GM10847 (cell line): ENCODE results near the gene DRAXIN.

Experiments used
- POLR2A ChIP-seq: IDR thresholded peaks from 2 replicates; pipeline ENCODE4 v1.6.1; 2011; ENCODE audit not compliant: insufficient read length; ENCODE audit errors: extremely low read depth

DRAXIN gene

DNA sequence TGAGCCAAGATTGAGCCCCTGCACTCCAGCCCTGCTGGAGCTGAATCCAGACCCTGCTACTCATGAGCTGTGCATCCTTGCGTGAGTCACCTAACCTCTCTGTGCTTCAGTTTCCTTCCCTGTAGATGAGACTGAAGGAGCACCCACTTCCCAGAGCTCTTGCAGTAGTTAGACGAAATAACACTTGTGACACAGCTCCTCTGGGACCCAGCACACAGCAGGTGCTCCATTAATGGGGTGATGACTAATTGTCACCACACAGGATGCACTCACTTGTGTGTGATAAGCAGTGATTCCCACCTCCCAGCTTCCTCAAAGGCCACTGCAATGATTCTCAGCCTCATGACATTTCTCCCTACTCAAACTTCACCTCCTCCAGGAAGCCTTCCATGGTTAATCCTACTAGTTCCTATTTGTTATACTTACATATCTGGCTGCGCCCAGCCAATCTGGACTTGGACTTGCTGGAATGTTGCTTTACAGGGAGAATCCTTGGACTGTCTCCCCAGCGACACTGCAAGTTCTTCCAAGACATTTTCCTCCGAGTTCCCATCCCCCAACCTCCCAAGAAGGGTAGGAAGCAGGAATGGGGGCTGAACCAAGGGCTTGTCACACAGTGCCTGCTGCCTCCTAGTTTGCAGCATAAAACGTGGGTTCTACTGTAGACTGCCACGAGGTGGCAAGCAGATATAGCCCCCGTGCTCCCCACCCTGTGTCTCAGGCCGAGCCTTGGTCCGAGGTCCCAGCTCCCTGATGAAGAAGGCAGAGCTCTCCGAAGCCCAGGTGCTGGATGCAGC, 17.2 kb downstream of the DRAXIN start:
- TF ChIP-seq POLR2A, result no peak

DNA sequence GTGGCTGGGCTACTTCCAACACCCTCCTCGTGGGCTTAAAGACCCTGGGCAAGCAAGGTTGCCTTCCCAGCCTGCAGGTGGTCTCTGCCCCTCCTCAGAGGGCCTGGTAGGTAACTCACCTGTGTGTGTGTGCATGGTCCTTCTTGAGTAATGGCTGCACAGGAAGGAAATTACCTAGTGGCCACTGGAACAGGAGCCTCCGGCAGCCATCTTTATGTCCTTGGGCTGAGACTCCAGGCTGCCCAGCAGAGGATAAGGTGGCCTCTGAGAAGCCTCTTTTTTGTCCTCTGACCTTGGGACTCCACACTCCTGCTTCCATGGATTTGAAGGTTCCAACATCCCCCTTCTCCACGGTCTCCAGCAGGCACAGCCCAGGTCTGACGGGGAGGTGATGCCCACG, 20.0 kb downstream of the DRAXIN start:
- TF ChIP-seq POLR2A, result no peak

DNA sequence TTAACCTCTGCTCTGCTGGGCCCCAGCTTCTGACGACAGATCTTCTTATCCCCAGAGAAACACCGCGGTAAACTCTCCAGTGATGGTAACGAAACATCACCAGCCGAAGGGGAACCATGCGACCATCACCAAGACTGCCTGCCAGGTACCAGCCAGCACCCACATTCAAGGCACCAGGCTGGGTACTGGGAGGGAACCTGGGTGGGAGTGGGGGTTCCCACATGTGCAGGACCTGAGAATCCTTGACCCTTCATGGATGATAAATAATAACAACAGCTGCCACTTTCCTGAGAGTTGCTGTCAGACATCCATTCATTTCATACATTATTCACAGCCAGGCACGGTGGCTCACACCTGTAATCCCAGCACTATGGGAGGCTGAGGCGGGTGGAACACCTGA, 20.8 kb downstream of the DRAXIN start:
- no peak for TF ChIP-seq POLR2A

DNA sequence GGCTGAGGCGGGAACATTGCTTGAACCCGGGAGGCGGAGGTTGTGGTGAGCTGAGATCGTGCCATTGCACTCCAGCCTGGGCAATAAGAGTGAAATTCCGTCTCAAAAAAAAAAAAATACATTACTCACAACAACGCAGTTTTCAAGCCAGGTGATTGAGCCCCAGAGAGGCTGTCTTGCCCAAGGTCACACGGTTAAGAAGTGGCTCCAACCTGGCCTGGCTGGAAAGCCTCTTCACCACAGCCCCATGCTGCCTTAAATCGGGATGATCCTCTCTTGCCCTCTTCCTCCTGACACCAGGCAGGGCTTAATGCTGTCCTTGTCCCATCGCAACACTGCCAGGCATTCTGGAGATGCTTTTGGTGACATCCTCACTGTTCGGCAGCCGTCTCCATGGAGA, 21.6 kb downstream of the DRAXIN start:
- TF ChIP-seq POLR2A, result no peak

DNA sequence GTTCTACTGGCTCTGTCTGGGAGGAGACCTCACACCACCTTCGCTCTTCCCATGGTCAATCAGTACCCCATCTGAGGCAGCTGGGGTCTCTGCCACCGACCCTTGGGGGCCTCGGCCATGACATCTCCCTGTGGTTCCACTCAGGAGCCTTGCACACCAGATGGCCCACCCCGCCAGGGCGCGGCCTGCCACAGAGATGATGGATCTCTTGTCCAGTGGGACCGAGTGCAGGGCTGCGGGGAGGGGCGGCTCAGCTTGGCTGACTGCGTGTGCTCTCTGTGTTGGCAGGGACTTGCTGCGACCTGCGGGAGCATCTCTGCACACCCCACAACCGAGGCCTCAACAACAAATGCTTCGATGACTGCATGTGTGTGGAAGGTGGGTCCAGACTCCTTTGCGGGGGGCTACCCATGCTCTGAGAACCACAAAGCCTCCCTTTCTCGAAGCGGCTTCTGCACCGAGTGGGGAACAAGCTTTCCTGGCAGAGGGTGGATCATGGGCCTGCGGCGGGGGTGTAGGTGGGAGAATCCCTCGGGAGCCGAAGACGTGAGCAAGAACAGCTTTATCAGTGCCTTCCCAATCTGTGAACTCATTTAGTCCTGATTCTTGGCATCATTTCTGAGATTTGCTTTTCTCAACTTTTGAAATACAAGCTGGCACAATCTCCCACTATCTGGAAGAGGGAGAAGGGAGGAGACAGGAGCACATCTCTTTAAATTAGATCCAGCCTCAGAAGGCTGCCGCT, 23.5 kb downstream of the DRAXIN start:
- TF ChIP-seq POLR2A, result no peak

DNA sequence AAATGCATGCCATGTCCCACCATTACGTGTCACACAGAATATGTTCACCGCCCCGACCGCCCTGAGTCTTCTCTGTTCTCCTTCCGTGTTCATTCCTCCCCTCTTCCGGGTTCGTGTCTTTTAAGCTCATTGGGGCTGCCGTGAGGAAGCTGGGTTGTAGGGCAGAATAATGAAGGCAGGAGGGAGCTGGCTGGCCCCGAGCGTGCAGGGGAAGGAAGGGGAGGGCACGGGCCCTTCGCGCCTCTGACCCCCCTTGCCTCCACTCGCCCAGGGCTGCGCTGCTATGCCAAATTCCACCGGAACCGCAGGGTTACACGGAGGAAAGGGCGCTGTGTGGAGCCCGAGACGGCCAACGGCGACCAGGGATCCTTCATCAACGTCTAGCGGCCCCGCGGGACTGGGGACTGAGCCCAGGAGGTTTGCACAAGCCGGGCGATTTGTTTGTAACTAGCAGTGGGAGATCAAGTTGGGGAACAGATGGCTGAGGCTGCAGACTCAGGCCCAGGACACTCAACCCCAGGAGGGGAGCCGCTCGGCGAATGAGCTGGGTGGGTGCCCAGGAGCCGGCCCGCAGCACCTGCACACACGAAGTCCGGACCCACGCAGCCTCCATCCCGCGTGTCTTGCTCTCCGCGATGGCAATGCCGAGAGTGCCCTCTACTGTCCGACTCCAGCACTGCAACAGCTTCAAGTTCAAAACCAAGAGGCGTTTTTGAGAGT, 28.0 kb downstream of the DRAXIN start:
- no peak for TF ChIP-seq POLR2A

DNA sequence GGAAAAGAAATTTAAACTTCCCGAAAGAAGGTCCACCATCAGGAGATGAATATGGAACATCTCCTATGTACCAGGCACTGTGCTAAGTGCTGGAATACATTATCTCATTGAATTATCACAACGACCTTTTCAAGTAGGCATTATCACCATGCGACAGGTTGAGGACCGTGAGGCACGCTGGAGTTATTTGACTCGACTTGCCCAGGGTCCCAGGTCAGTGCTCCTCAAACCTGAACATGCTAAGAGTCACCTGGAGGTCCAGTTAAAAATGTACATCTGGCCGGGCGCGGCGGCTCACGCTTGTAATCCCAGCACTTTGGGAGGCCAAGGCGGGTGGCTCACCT, 28.5 kb downstream of the DRAXIN start:
- TF ChIP-seq POLR2A, result no peak

DNA sequence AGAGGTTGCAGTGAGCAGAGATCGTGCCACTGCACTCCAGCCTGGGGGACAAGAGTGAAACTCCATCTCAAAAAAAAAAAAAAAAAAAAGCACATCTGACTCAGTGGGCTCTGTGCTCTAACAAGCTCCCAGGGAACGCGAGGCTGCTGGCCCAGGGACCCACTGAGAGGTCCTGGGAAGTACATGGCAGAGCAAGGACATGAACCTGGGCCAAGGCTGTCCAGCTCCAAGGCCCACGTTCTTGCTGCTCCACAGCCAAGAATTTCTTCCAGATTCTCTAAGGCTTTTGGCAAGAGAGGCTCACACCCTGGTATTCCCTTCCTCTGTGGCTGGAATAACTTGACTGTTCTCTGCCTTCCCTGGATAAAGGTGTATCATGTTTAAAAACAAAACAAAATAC, 29.0 kb downstream of the DRAXIN start:
- TF ChIP-seq POLR2A, result no peak

DNA sequence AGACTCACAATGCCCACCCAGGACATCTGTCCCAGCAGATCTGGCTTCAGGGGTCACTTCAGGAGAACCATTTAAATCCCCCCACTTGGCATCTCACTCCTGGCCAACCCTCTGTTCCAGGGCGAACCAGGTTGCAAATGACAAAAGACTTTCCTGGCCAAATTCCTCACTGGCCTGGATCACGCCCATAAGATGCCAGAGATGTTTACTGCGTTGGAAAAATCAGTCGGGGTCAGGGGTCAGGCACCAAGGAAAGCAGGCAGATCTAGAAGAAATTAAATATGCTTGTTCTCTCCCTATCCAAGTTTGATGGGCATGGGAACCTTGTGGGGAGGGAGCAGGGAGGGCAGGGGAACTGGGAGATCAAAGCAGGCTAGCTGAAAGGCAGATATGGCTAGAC, 29.8 kb downstream of the DRAXIN start:
- no peak for TF ChIP-seq POLR2A

DNA sequence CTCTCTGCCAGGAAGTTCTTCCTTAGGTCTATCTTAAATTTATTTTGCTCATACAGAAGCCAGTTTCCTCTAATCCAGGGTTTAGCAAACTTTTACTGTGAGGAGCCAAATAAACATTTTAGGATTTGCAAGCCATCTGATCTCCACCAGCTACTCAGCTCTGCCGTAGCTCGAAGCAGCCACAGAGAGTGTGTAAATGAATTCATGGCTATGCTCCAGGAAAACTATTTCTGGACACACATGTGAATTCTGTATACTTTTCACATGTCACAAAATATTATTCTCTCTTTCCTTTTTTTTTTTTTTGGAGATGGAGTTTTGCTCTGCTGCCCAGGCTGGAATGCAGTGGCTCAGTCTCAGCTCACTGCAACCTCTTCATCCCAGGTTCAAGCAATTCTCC, 31.0 kb downstream of the DRAXIN start:
- no peak for TF ChIP-seq POLR2A

DNA sequence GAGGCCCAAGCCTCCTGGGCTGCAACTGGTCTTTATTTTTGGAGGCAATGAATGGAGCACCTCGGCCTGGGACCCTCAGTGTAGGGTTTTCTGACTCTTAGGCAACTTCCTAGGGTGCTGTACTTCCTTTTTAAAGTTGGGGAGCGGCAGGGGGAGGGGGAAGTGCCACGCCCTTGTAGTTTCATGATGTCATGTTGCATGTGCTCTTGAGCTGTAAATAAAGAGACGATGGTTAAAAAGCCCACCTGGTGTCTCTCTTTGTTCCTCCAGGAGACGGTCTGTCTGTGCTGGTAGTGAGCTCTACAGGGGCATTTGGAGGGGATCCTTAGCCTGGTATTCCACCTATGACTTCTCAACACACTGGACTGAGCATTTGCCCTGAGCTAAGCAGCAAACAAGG, 34.1 kb downstream of the DRAXIN start:
- no peak for TF ChIP-seq POLR2A

DNA sequence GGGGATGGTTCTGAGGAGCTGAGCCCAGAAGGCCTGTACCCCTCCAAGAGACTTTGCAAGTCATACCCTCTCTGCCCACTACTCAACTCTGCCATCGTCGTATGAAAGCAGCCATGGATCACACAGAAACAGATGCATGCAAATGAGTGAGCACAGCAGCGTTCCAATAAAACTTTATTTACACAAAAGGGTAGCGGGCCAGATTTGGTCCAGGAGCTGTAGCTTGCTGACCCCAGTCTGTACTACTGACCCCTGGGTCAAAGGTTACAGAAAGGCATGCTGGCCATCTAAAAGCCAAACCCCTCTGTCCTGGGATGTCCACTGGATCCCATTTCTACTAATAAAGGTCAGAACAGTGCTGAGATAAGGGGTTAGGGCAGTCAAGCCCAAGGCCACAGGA, 35.6 kb downstream of the DRAXIN start:
- no peak for TF ChIP-seq POLR2A

DNA sequence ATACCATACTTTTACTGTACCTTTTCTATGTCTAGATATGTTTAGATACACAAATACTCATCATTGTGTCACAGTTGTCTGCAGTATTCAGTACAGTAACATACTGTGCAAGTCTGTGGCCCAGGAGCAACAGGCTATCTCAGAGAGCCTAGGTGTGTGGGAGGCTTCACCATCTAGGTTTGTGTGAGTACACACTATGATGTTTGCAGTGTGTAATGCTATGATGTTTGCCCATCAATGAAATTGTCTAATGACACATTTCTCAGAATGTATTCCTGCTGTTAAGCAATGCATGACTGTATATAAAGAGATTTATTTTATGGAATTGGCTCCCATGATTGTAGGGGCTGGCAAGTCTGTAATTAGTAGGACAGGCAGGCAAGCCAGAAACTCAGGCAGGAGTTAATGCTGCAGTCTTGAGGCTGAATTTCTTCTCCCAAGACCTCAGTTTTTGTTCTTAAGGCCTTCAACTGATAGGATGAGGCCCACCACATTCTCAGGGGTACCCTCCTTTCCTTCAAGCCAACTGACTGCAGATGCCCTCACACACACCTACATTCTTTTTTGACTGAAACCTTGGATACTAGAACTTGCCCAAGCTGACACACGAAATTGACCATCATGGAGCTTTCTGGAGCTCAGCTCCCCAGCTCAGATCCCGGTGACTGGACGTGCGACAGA, 36.8 kb downstream of the DRAXIN start:
- no peak for TF ChIP-seq POLR2A

DNA sequence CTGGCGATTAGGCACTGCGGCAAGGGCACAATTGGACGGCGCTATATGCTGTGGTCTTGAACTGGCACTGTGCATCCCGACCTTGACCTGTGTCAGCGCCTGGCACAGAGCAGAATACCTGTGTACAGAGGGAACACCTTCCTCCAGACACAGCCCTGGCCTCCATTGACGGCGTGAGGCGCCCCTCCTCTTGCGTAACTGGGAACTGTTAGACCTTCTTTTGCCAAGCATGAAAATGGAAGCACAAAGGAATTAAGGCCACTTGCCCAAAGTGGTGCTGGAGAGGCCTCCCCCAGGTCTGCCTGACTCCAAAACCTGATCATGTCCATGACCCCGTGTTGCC, 37.6 kb downstream of the DRAXIN start:
- no peak for TF ChIP-seq POLR2A
